Inflammatory macrophage treated with lipopolysaccharide for 4 hours (primary cell): ENCODE results near the gene GPR148.

Source experiments
- DNase-seq: peaks from one replicate; pipeline ENCODE4 v3.0.0-alpha.2; 2020

The GPR148 gene

GRCh38 chr2:130754811-130755210 lies 25.9 kb downstream of the GPR148 start:
- DNase-seq: no peak

- DNase-seq: no peak
Observed at GRCh38 chr2:130755256-130756052, 26.6 kb downstream of the GPR148 start, which contains the start of gene AMER3. Gene AMER3 (plus strand): TSS chr2:130755540. CDS start chr2:130762073, 6,533 bp downstream.

- DNase-seq: no peak
Observed at GRCh38 chr2:130756053-130756873, 27.4 kb downstream of the GPR148 start.

GRCh38 chr2:130756874-130757668 lies 28.2 kb downstream of the GPR148 start:
- DNase-seq: no peak

- no peak for DNase-seq
Observed at GRCh38 chr2:130759906-130760753, 31.3 kb downstream of the GPR148 start.

GRCh38 chr2:130760754-130761751 lies 32.2 kb downstream of the GPR148 start:
- DNase-seq: no peak

GRCh38 chr2:130762031-130762909 lies 33.4 kb downstream of the GPR148 start:
- no peak for DNase-seq

GRCh38 chr2:130762910-130763385 lies 34.1 kb downstream of the GPR148 start:
- no peak for DNase-seq

GRCh38 chr2:130763405-130763804 lies 34.5 kb downstream of the GPR148 start:
- no peak for DNase-seq

- DNase-seq: no peak
Observed at GRCh38 chr2:130764035-130764820, 35.4 kb downstream of the GPR148 start.

GRCh38 chr2:130764821-130765115 lies 35.9 kb downstream of the GPR148 start:
- no peak for DNase-seq

GRCh38 chr2:130765464-130765863 lies 36.6 kb downstream of the GPR148 start:
- no peak for DNase-seq

- DNase-seq: no peak
Observed at GRCh38 chr2:130766037-130766436, 37.2 kb downstream of the GPR148 start.

- no peak for DNase-seq
Observed at GRCh38 chr2:130766711-130767407, 38.0 kb downstream of the GPR148 start.

- no peak for DNase-seq
Observed at GRCh38 chr2:130767408-130767775, 38.5 kb downstream of the GPR148 start.

GRCh38 chr2:130768191-130768855 lies 39.5 kb downstream of the GPR148 start:
- no peak for DNase-seq

GRCh38 chr2:130769343-130769907 lies 40.6 kb downstream of the GPR148 start:
- no peak for DNase-seq
